HCT116 (cell line): ENCODE results near the gene PSMD12. TPM values are rescaled to one million over a fixed set of nuclear protein-coding genes. Genes with fewer than 3 reads are reported as not detected.

ENCODE experiments used
- ATAC-seq: fragments of 200-7000 bp; cut with Tn5 transposase; 2 replicates; pipeline ENCODE4 v1.9.1; 2020; ENCODE audit warnings: mild to moderate bottlenecking, moderate library complexity
- BruUV-seq: library from RNA; stranded (reverse); fragments of 400-500 nt; replicated peaks from 2 replicates; lab custom pipeline; 2021; lab: Mats Ljungman, UMichigan
- CTCF ChIA-PET: fragments of 300-600 bp; sonication (Branson Sonifier 250); formaldehyde crosslinking; loops from one replicate; lab custom pipeline; 2021; ENCODE audit warnings: antibody characterized with exemption; lab: Charles Lee
- POLR2A ChIA-PET: fragments of 300-600, 350-600 bp; sonication (Branson Sonifier 250); formaldehyde crosslinking; loops from one replicate; lab custom pipeline; 2021; ENCODE audit warnings: antibody characterized with exemption; lab: Charles Lee
- RAD21 ChIA-PET, 2 experiments: fragments of 300-600 bp; sonication (Branson Sonifier 250); formaldehyde crosslinking; loops; one replicate each; lab custom pipeline; 2023; ENCODE audit warnings: low total read pairs in 2 of 2; ENCODE audit not compliant: uncharacterized antibody in 2 of 2, unreplicated experiment in 2 of 2, low non-redundant PET in 1 of 2; lab: Charles Lee
- DNase-seq: peaks from one replicate; pipeline ENCODE4 v3.0.0-alpha.2; 2010; ENCODE audit warnings: low read depth, low spot score
- H2AFZ ChIP-seq: fragments of 200-600 bp; shearing (Covaris generic), sonication (generic); 2 replicates; pipeline ENCODE4 v1.6.1; 2017; ENCODE audit warnings: low read depth, mixed run types, mixed read lengths, antibody characterized with exemption, low read length; ENCODE audit not compliant: poor library complexity, severe bottlenecking
- H3K27ac ChIP-seq: 2 replicates; pipeline ENCODE4 v1.5.1; 2012; ENCODE audit warnings: low read depth, low read length
- H3K27me3 ChIP-seq: fragments of 200-600 bp; sonication (generic); 2 replicates; pipeline ENCODE4 v1.6.1; 2016; ENCODE audit warnings: mixed run types, low read length, mixed read lengths; ENCODE audit not compliant: insufficient read depth
- H3K36me3 ChIP-seq, 2 experiments: fragments of 200-500 bp in 1 of 2; fragments of 200-600 bp in 1 of 2; sonication (Bioruptor generic) in 1 of 2; sonication (generic) in 1 of 2; 2 replicates each; pipeline versions ENCODE4 v1.5.1 to v1.6.1; 2014 to 2016; ENCODE audit warnings: low read length in 2 of 2, inconsistent platforms in 1 of 2, mixed read lengths in 1 of 2, mixed run types in 1 of 2; ENCODE audit not compliant: insufficient read depth in 2 of 2, control insufficient read depth in 1 of 2
- H3K4me1 ChIP-seq, 2 experiments: fragments of 200-600 bp in 1 of 2; sonication (generic) in 1 of 2; 2 replicates each; pipeline versions ENCODE4 v1.5.1 to v1.6.1; 2012 to 2017; ENCODE audit warnings: low read length in 2 of 2, inconsistent platforms in 1 of 2, mild to moderate bottlenecking in 1 of 2, mixed read lengths in 1 of 2, mixed run types in 1 of 2, moderate library complexity in 1 of 2; ENCODE audit not compliant: insufficient read depth in 2 of 2, control insufficient read depth in 1 of 2
- H3K4me2 ChIP-seq: fragments of 200-600 bp; sonication (generic); 2 replicates; pipeline ENCODE4 v1.6.1; 2017; ENCODE audit warnings: mixed run types, low read length, mixed read lengths
- H3K4me3 ChIP-seq, 2 experiments: fragments of 200-600 bp in 1 of 2; sonication (generic) in 1 of 2; replicated peaks in 1 of 2; 2 replicates each; pipeline ENCODE4 v1.5.1; 2011 to 2016; ENCODE audit warnings: low read length in 2 of 2, control low read depth in 1 of 2, low read depth in 1 of 2, mild to moderate bottlenecking in 1 of 2, mixed read lengths in 1 of 2, mixed run types in 1 of 2
- H3K79me2 ChIP-seq: fragments of 200-600 bp; sonication (generic); 2 replicates; pipeline ENCODE4 v1.6.1; 2017; ENCODE audit warnings: mild to moderate bottlenecking, mixed run types, low read length, moderate library complexity, mixed read lengths; ENCODE audit not compliant: insufficient read depth
- H3K9ac ChIP-seq: fragments of 200-600 bp; sonication (generic); 2 replicates; pipeline ENCODE4 v1.6.1; 2016; ENCODE audit warnings: low read length, mixed read lengths
- H3K9me2 ChIP-seq: fragments of 200-600 bp; sonication (generic), shearing (Covaris generic); 2 replicates; pipeline ENCODE4 v1.6.1; 2017; ENCODE audit warnings: mixed run types, mild to moderate bottlenecking, moderate library complexity; ENCODE audit not compliant: insufficient read depth
- H3K9me3 ChIP-seq, 2 experiments: fragments of 200-500 bp in 1 of 2; fragments of 200-600 bp in 1 of 2; sonication (Bioruptor generic) in 1 of 2; sonication (generic) in 1 of 2; 2 replicates each; pipeline ENCODE4 v1.6.1; 2014 to 2017; ENCODE audit warnings: low read length in 2 of 2, mixed read lengths in 2 of 2, inconsistent platforms in 1 of 2, low read depth in 1 of 2, mild to moderate bottlenecking in 1 of 2, mixed run types in 1 of 2, moderate library complexity in 1 of 2; ENCODE audit not compliant: control insufficient read depth in 1 of 2, insufficient read depth in 1 of 2
- H4K20me1 ChIP-seq: fragments of 200-600 bp; sonication (generic), shearing (Covaris generic); 2 replicates; pipeline ENCODE4 v1.6.1; 2017; ENCODE audit warnings: mixed run types, mild to moderate bottlenecking, moderate library complexity; ENCODE audit not compliant: insufficient read depth
- ATF3 ChIP-seq: IDR thresholded peaks from 2 replicates; pipeline ENCODE4 v1.6.1; 2012
- CTCF ChIP-seq, 3 experiments: fragments of 200-600 bp in 1 of 3; sonication (generic) in 1 of 3; IDR thresholded peaks in 2 of 3; conservative IDR thresholded peaks in 1 of 3; 2 replicates each; pipeline ENCODE4 v1.5.1; 2012 to 2017; ENCODE audit warnings: low read depth in 2 of 3, low read length in 2 of 3, antibody characterized with exemption in 1 of 3, borderline replicate concordance in 1 of 3, control low read depth in 1 of 3, mild to moderate bottlenecking in 1 of 3, mixed read lengths in 1 of 3, mixed run types in 1 of 3, moderate library complexity in 1 of 3; ENCODE audit not compliant: insufficient read depth in 1 of 3
- ELF1 ChIP-seq: IDR thresholded peaks from 2 replicates; pipeline ENCODE4 v1.6.1; 2012; ENCODE audit warnings: low read depth, borderline replicate concordance
- EZH2 ChIP-seq: fragments of 200-600 bp; sonication (generic); IDR thresholded peaks from 2 replicates; pipeline ENCODE4 v1.6.1; 2017; ENCODE audit warnings: antibody characterized with exemption, mixed run types
- MAX ChIP-seq: IDR thresholded peaks from 2 replicates; pipeline ENCODE4 v1.6.1; 2012
- POLR2A ChIP-seq: IDR thresholded peaks from 2 replicates; pipeline ENCODE4 v1.7.0; 2011; ENCODE audit warnings: borderline replicate concordance; ENCODE audit not compliant: insufficient read depth, insufficient read length; ENCODE audit errors: extremely low read depth
- REST ChIP-seq: IDR thresholded peaks from 2 replicates; pipeline ENCODE4 v1.6.1; 2012; ENCODE audit warnings: low read depth
- SP1 ChIP-seq: IDR thresholded peaks from 2 replicates; pipeline ENCODE4 v1.6.1; 2012; ENCODE audit warnings: low read depth
- SRF ChIP-seq: IDR thresholded peaks from 2 replicates; pipeline ENCODE4 v1.6.1; 2012; ENCODE audit warnings: low read depth
- TCF7L2 ChIP-seq: IDR thresholded peaks from 2 replicates; pipeline ENCODE4 v1.7.0; 2011; ENCODE audit warnings: borderline replicate concordance, inconsistent platforms; ENCODE audit not compliant: insufficient read depth, insufficient read length; ENCODE audit errors: extremely low read depth
- YY1 ChIP-seq: IDR thresholded peaks from 2 replicates; pipeline ENCODE4 v1.6.1; 2011; ENCODE audit warnings: low read length, low read depth, moderate library complexity, mild to moderate bottlenecking; ENCODE audit not compliant: insufficient replicate concordance; ENCODE audit errors: extremely low read depth
- ZBTB33 ChIP-seq: IDR thresholded peaks from 2 replicates; pipeline ENCODE4 v1.6.1; 2011; ENCODE audit warnings: mild to moderate bottlenecking, low read length, moderate library complexity; ENCODE audit not compliant: insufficient replicate concordance; ENCODE audit errors: extremely low read depth
- ZFX ChIP-seq: fragments of 450-650 bp; IDR thresholded peaks from 2 replicates; pipeline ENCODE4 v1.6.1; 2017
- intact Hi-C: fragments of 100-400 bp; cut with micrococcal nuclease; formaldehyde crosslinking; loops from 2 replicates; pipeline ENCODE4 v1.10.0; 2022
- total RNA-seq: library from RNA; stranded (reverse); gene quantifications from one replicate; pipeline ENCODE4 v1.2.1, GENCODE V29; 2021; ENCODE audit not compliant: unreplicated experiment

The PSMD12 gene
- total RNA-seq, 1 experiment from 2014 or later: 115 TPM

- TF ChIP-seq EZH2: no peak
- no peak for TF ChIP-seq TCF7L2
- TF ChIP-seq ELF1: no peak
- TF ChIP-seq ZBTB33: no peak
- TF ChIP-seq REST: no peak
- no peak for TF ChIP-seq MAX
- TF ChIP-seq CTCF (IDR thresholded peaks at IDR 0.05 in 2 of 3, conservative IDR thresholded peaks at IDR 0.05 in 1 of 3; ENCODE audit: borderline replicate concordance in 1 of 3, insufficient read depth in 1 of 3, low read depth in 2 of 3, low read length in 2 of 3): no peak
- TF ChIP-seq SP1: no peak
- no peak for TF ChIP-seq POLR2A
- no peak for TF ChIP-seq SRF
- no peak for TF ChIP-seq ZFX
- no peak for TF ChIP-seq ATF3
- no peak for TF ChIP-seq YY1
- Histone ChIP-seq H3K9me2 (no peaks in the 10 kb centered on the region), H3K27me3 (no peaks in the 10 kb centered on the region), H3K27ac (no peak overlapping the region), H3K4me1 (peaks cover 12 to 36% of the 10 kb centered on the region in 2 experiments; a peak in 3 of 4 replicates), H3K36me3 (peaks cover 0 to under 1% of the 10 kb centered on the region in 2 experiments; a peak in 1 of 4 replicates), H3K9me3 (no peaks in the 10 kb centered on the region), H4K20me1 (peaks cover 9% of the 10 kb centered on the region; the same call in 1 of the 2 replicates), H2AFZ (peak overlapping the region; percentile 70), H3K9ac (no peak overlapping the region), H3K4me3 (no peak overlapping the region), H3K79me2 (peaks cover 18% of the 10 kb centered on the region), H3K4me2 (no peak overlapping the region)
- ChIA-PET POLR2A (no interaction called here), CTCF (no interaction called here), RAD21 (no interaction called here)
- no TSS peak for BruUV-seq
- intact Hi-C loops: loop anchor here (10.0 kb wide), 1 partner anchor 655 kb away; no protein-coding TSS in a partner anchor
- ATAC-seq (no peak), DNase-seq (no peak)
Observed at GRCh38 chr17:67369676-67370075, 3.3 kb upstream of the PSMD12 start.
